IMR-90 (cell line): ENCODE measurements around the gene GLT1D1. TPM values are rescaled to one million over a fixed set of nuclear protein-coding genes. Genes with fewer than 3 reads are reported as not detected.

Experiments
- ATAC-seq: fragments of 200-7000 bp; cut with Tn5 transposase; 2 replicates; pipeline ENCODE4 v1.9.1; 2020; ENCODE audit warnings: low read depth, mild to moderate bottlenecking, moderate library complexity
- BruUV-seq: library from RNA; stranded (reverse); fragments of 400-500 nt; replicated peaks from 2 replicates; lab custom pipeline; 2021; lab: Mats Ljungman, UMichigan
- CTCF ChIA-PET: fragments of 300-600 bp; formaldehyde crosslinking; extraction: SDS; loops from one replicate; lab custom pipeline; 2021; ENCODE audit warnings: antibody characterized with exemption; lab: Yijun Ruan, JAX
- POLR2A ChIA-PET: fragments of 300-600 bp; sonication (Branson Sonifier 250); formaldehyde crosslinking; loops from one replicate; lab custom pipeline; 2022; ENCODE audit warnings: antibody characterized with exemption; ENCODE audit not compliant: unreplicated experiment; lab: Charles Lee
- DNase-seq: peaks from one replicate; pipeline ENCODE4 v3.0.0; 2013
- H2AFZ ChIP-seq: replicated peaks from 2 replicates; pipeline ENCODE3; 2013; ENCODE audit warnings: low read length, mild to moderate bottlenecking; ENCODE audit not compliant: poor library complexity
- H2AK5ac ChIP-seq: 2 replicates; pipeline ENCODE4 v1.6.1; 2013; ENCODE audit warnings: low read depth, low read length, inconsistent platforms
- H2AK9ac ChIP-seq: replicated peaks from 2 replicates; pipeline ENCODE3; 2013; ENCODE audit warnings: mild to moderate bottlenecking, low read depth, low read length, moderate library complexity; ENCODE audit not compliant: poor library complexity
- H2BK120ac ChIP-seq: 2 replicates; pipeline ENCODE4 v1.6.1; 2013; ENCODE audit warnings: low read depth, low read length, inconsistent platforms
- H2BK15ac ChIP-seq: 3 replicates; pipeline ENCODE4 v1.6.1; 2013; ENCODE audit warnings: low read depth, low read length, inconsistent platforms
- H2BK20ac ChIP-seq: 2 replicates; pipeline ENCODE4 v1.6.1; 2013; ENCODE audit warnings: low read depth, mild to moderate bottlenecking, inconsistent platforms, low read length, moderate library complexity
- H2BK5ac ChIP-seq: 2 replicates; pipeline ENCODE4 v1.6.1; 2013; ENCODE audit warnings: mild to moderate bottlenecking, low read depth, low read length, inconsistent platforms; ENCODE audit not compliant: poor library complexity, severe bottlenecking
- H3K14ac ChIP-seq: replicated peaks from 2 replicates; pipeline ENCODE4 v1.6.1; 2013; ENCODE audit warnings: low read depth, low read length, inconsistent platforms
- H3K18ac ChIP-seq: 2 replicates; pipeline ENCODE4 v1.6.1; 2013; ENCODE audit warnings: low read depth, low read length, control low read depth
- H3K23ac ChIP-seq: 2 replicates; pipeline ENCODE4 v1.6.1; 2013; ENCODE audit warnings: low read depth, low read length, inconsistent platforms
- H3K27ac ChIP-seq: 2 replicates; pipeline ENCODE4 v1.5.1; 2013; ENCODE audit warnings: mild to moderate bottlenecking, control low read depth, low read length; ENCODE audit not compliant: insufficient read depth
- H3K27me3 ChIP-seq: 2 replicates; pipeline ENCODE4 v1.6.1; 2013; ENCODE audit warnings: low read length; ENCODE audit not compliant: control insufficient read depth, insufficient read depth
- H3K36me3 ChIP-seq: 2 replicates; pipeline ENCODE4 v1.6.1; 2013; ENCODE audit warnings: low read length, mixed read lengths; ENCODE audit not compliant: control insufficient read depth, insufficient read depth
- H3K4ac ChIP-seq: 2 replicates; pipeline ENCODE4 v1.6.1; 2013; ENCODE audit warnings: low read depth, low read length, inconsistent platforms
- H3K4me1 ChIP-seq: 2 replicates; pipeline ENCODE4 v1.6.1; 2013; ENCODE audit warnings: low read length, mixed read lengths; ENCODE audit not compliant: control insufficient read depth, insufficient read depth
- H3K4me2 ChIP-seq: 2 replicates; pipeline ENCODE4 v1.6.1; 2013; ENCODE audit warnings: low read depth, mild to moderate bottlenecking, control low read depth, low read length, moderate library complexity
- H3K4me3 ChIP-seq: 2 replicates; pipeline ENCODE4 v1.5.1; 2013; ENCODE audit warnings: low read depth, mild to moderate bottlenecking, control low read depth, low read length, moderate library complexity; ENCODE audit not compliant: insufficient read depth
- H3K56ac ChIP-seq: 2 replicates; pipeline ENCODE4 v1.6.1; 2013; ENCODE audit warnings: low read length, inconsistent platforms; ENCODE audit not compliant: insufficient read depth; ENCODE audit errors: extremely low read depth
- H3K79me1 ChIP-seq, 2 experiments: 2 replicates each; pipeline ENCODE4 v1.6.1; 2013; ENCODE audit warnings: low read length in 2 of 2, inconsistent platforms in 1 of 2, low read depth in 1 of 2
- H3K9ac ChIP-seq: 2 replicates; pipeline ENCODE4 v1.6.1; 2013; ENCODE audit warnings: low read depth, low read length, control low read depth
- H3K9me1 ChIP-seq: 2 replicates; pipeline ENCODE4 v1.6.1; 2013; ENCODE audit warnings: low read length, inconsistent platforms; ENCODE audit not compliant: insufficient read depth
- H3K9me3 ChIP-seq: 2 replicates; pipeline ENCODE4 v1.6.1; 2013; ENCODE audit warnings: low read length; ENCODE audit not compliant: control insufficient read depth, insufficient read depth
- H4K20me1 ChIP-seq: 2 replicates; pipeline ENCODE4 v1.6.1; 2013; ENCODE audit warnings: low read length, inconsistent platforms; ENCODE audit not compliant: insufficient read depth
- H4K5ac ChIP-seq: 2 replicates; pipeline ENCODE4 v1.6.1; 2013; ENCODE audit warnings: mild to moderate bottlenecking, low read depth, low read length, control low read depth
- H4K8ac ChIP-seq, 2 experiments: 2 replicates each; pipeline ENCODE4 v1.6.1; 2013; ENCODE audit warnings: low read depth in 2 of 2, low read length in 2 of 2, control low read depth in 1 of 2, inconsistent platforms in 1 of 2
- H4K91ac ChIP-seq: 2 replicates; pipeline ENCODE4 v1.6.1; 2013; ENCODE audit warnings: low read depth, low read length, inconsistent platforms; ENCODE audit not compliant: insufficient read depth
- BHLHE40 ChIP-seq: fragments of 150-350 bp; IDR thresholded peaks from 2 replicates; pipeline ENCODE4 v1.6.1; 2016; ENCODE audit warnings: mild to moderate bottlenecking, low read depth, low read length
- CEBPB ChIP-seq: IDR thresholded peaks from 2 replicates; pipeline ENCODE4 v1.6.1; 2012; ENCODE audit warnings: low read depth, low read length, improper control_type of control experiment
- CHD1 ChIP-seq: IDR thresholded peaks from 2 replicates; pipeline ENCODE4 v1.6.1; 2012; ENCODE audit warnings: low read depth, low read length, improper control_type of control experiment
- FOS ChIP-seq: fragments of 150-350 bp; IDR thresholded peaks from 2 replicates; pipeline ENCODE4 v1.6.1; 2016; ENCODE audit warnings: low read depth, low read length
- MAFK ChIP-seq: IDR thresholded peaks from 2 replicates; pipeline ENCODE4 v1.6.1; 2012; ENCODE audit warnings: low read depth, low read length, improper control_type of control experiment
- MAZ ChIP-seq: IDR thresholded peaks from 2 replicates; pipeline ENCODE4 v1.6.1; 2012; ENCODE audit warnings: low read depth, mild to moderate bottlenecking, low read length, improper control_type of control experiment, moderate library complexity, borderline replicate concordance
- MXI1 ChIP-seq: IDR thresholded peaks from 2 replicates; pipeline ENCODE4 v1.6.1; 2012; ENCODE audit warnings: low read depth, mild to moderate bottlenecking, low read length, moderate library complexity, borderline replicate concordance
- NFE2L2 ChIP-seq: fragments of 150-350 bp; IDR thresholded peaks from 2 replicates; pipeline ENCODE4 v1.6.1; 2016; ENCODE audit warnings: low read depth, mild to moderate bottlenecking, low read length
- POLR2A ChIP-seq: IDR thresholded peaks from 2 replicates; pipeline ENCODE4 v1.6.1; 2012; ENCODE audit warnings: mild to moderate bottlenecking, low read depth, low read length
- RAD21 ChIP-seq: IDR thresholded peaks from 2 replicates; pipeline ENCODE4 v1.6.1; 2012; ENCODE audit warnings: low read length, improper control_type of control experiment
- RCOR1 ChIP-seq: IDR thresholded peaks from 2 replicates; pipeline ENCODE4 v1.6.1; 2012; ENCODE audit warnings: mild to moderate bottlenecking, low read length, improper control_type of control experiment; ENCODE audit not compliant: insufficient replicate concordance
- RFX5 ChIP-seq: IDR thresholded peaks from 2 replicates; pipeline ENCODE4 v1.8.0; 2012; ENCODE audit warnings: low read depth, mild to moderate bottlenecking, low read length, moderate library complexity
- SMC3 ChIP-seq: fragments of 150-350 bp; IDR thresholded peaks from 2 replicates; pipeline ENCODE4 v1.6.1; 2016; ENCODE audit warnings: low read depth, mild to moderate bottlenecking, antibody characterized with exemption, low read length, moderate library complexity
- WGBS, 2 experiments: methylation state at CpG; one replicate each; pipeline versions ENCODE4 v1.1.5 to v1.1.7; 2013; ENCODE audit warnings: missing lambda C conversion rate in 2 of 2; ENCODE audit not compliant: insufficient read length in 1 of 2; ENCODE audit errors: extremely low coverage in 2 of 2; 5-methylcytosine and 5-hydroxymethylcytosine counted together
- dilution Hi-C: fragments of 300-500 bp; cut with HindIII; formaldehyde crosslinking; loops from one replicate; pipeline ENCODE4 v1.14.3; 2018; ENCODE audit warnings: low sequenced_read_pairs; ENCODE audit not compliant: unreplicated experiment
- in situ Hi-C: fragments of 300-500 bp; cut with MboI; formaldehyde crosslinking; loops from 3 replicates; pipeline ENCODE4 v1.14.3; 2019; ENCODE audit warnings: low sequenced_read_pairs, inconsistent platforms, mixed read lengths
- intact Hi-C: fragments of 100-400 bp; cut with micrococcal nuclease; formaldehyde crosslinking; loops from 2 replicates; pipeline ENCODE4 v1.10.0; 2022
- polyA plus RNA-seq, 3 experiments: library from polyadenylated mRNA; depleted of rRNA; stranded (reverse); fragments of >200 nt; gene quantifications; 2 replicates each; pipeline ENCODE4 v1.2.3, GENCODE V29; 2012; ENCODE audit warnings: low replicate concordance in 1 of 3
- total RNA-seq: library from RNA; depleted of rRNA; stranded (reverse); fragments of >200 nt; gene quantifications from 2 replicates; pipeline ENCODE4 v1.2.3, GENCODE V29; 2012
- TF ChIP-seq, protein P1 (sequence below): conservative IDR thresholded peaks from 2 replicates; pipeline ENCODE4 v1.5.1; 2012; ENCODE audit warnings: mild to moderate bottlenecking, low read depth, low read length, improper control_type of control experiment
- TF ChIP-seq, protein P2 (sequence below): fragments of 150-350 bp; IDR thresholded peaks from 2 replicates; pipeline ENCODE4 v1.6.1; 2016; ENCODE audit warnings: low read depth, mild to moderate bottlenecking, low read length, moderate library complexity, borderline replicate concordance
- TF ChIP-seq, protein P3 (sequence below): fragments of 150-350 bp; IDR thresholded peaks from 2 replicates; pipeline ENCODE4 v1.6.1; 2017; ENCODE audit warnings: mild to moderate bottlenecking, antibody characterized with exemption, low read length, low read depth

The GLT1D1 gene
- total and polyA plus RNA-seq, 2 of the 4 experiments (the other 2 are of a cell fraction) = not detected

DNA sequence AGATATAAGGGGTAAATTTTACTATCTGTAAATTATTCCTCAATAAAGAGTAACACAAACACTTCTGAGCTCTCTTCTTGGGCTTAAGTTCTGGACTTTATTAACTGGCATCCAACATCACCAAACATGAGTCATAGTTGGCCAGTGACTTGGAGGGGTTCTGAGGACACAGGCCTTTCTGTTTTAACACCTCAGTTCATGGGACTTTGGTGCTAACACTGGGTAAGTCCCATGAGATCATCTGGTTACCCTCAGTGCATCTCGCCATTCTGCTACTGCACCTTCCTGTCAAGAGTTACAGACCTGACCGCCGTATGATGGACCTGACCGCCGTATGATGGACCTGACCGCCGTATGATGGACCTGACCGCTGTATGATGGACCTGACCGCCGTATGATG lies 39.4 kb upstream of the GLT1D1 start:
- WGBS, 2 experiments = 82% methylated on average over 10 of the region's 10 CpGs; no CpG with 5 or more reads in 1 of the 2 experiments
- CTCF ChIA-PET = no interaction called here
- Histone ChIP-seq H2AFZ (no peak overlapping the region), H4K8ac (no peak overlapping the region), H3K27ac (no peak overlapping the region), H3K4me3 (no peak overlapping the region), H3K36me3 (peaks cover 18% of the 10 kb centered on the region), H3K4ac (no peak overlapping the region), H3K27me3 (no peaks in the 10 kb centered on the region), H2BK20ac (no peak overlapping the region), H2BK120ac (no peak overlapping the region), H4K5ac (no peak overlapping the region), H4K20me1 (peaks cover 37% of the 10 kb centered on the region), H3K18ac (no peak overlapping the region), H3K23ac (no peak overlapping the region), H3K79me1 (peaks cover 28 to 64% of the 10 kb centered on the region in 2 experiments), H3K56ac (no peak overlapping the region), H3K9me1 (peaks cover 7% of the 10 kb centered on the region), H2AK9ac (no peak overlapping the region), H3K9me3 (no peaks in the 10 kb centered on the region), H3K14ac (no peak overlapping the region), H3K9ac (no peak overlapping the region), H3K4me1 (peaks cover 6% of the 10 kb centered on the region), H2BK5ac (no peak overlapping the region), H3K4me2 (no peak overlapping the region), H2AK5ac (no peak overlapping the region), H4K91ac (no peak overlapping the region), H2BK15ac (no peak overlapping the region)
- DNase-seq (no peak), ATAC-seq (no peak)
- dilution Hi-C loops (no loop called here), in situ Hi-C loops (no loop called here), intact Hi-C loops (no loop called here)
- BruUV-seq = no TSS peak
- POLR2A ChIA-PET = no interaction called here
- TF ChIP-seq FOS (no peak), MAZ (no peak), BHLHE40 (no peak), CEBPB (no peak), MXI1 (no peak), NFE2L2 (no peak), RAD21 (no peak), RCOR1 (no peak), CHD1 (no peak), SMC3 (no peak), RFX5 (no peak), POLR2A (no peak), MAFK (no peak)
- TF ChIP-seq, protein P1, sequence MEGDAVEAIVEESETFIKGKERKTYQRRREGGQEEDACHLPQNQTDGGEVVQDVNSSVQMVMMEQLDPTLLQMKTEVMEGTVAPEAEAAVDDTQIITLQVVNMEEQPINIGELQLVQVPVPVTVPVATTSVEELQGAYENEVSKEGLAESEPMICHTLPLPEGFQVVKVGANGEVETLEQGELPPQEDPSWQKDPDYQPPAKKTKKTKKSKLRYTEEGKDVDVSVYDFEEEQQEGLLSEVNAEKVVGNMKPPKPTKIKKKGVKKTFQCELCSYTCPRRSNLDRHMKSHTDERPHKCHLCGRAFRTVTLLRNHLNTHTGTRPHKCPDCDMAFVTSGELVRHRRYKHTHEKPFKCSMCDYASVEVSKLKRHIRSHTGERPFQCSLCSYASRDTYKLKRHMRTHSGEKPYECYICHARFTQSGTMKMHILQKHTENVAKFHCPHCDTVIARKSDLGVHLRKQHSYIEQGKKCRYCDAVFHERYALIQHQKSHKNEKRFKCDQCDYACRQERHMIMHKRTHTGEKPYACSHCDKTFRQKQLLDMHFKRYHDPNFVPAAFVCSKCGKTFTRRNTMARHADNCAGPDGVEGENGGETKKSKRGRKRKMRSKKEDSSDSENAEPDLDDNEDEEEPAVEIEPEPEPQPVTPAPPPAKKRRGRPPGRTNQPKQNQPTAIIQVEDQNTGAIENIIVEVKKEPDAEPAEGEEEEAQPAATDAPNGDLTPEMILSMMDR = no peak
- TF ChIP-seq, protein P2, sequence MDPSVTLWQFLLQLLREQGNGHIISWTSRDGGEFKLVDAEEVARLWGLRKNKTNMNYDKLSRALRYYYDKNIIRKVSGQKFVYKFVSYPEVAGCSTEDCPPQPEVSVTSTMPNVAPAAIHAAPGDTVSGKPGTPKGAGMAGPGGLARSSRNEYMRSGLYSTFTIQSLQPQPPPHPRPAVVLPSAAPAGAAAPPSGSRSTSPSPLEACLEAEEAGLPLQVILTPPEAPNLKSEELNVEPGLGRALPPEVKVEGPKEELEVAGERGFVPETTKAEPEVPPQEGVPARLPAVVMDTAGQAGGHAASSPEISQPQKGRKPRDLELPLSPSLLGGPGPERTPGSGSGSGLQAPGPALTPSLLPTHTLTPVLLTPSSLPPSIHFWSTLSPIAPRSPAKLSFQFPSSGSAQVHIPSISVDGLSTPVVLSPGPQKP = no peak
- TF ChIP-seq, protein P3, sequence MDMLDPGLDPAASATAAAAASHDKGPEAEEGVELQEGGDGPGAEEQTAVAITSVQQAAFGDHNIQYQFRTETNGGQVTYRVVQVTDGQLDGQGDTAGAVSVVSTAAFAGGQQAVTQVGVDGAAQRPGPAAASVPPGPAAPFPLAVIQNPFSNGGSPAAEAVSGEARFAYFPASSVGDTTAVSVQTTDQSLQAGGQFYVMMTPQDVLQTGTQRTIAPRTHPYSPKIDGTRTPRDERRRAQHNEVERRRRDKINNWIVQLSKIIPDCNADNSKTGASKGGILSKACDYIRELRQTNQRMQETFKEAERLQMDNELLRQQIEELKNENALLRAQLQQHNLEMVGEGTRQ = no peak
